Calu3 (cell line): ENCODE results near the gene KIAA0930. TPM values are rescaled to one million over a fixed set of nuclear protein-coding genes. Genes with fewer than 3 reads are reported as not detected.

ENCODE experiments used
- BruUV-seq: library from RNA; stranded (reverse); fragments of 400-500 nt; replicated peaks from 2 replicates; lab custom pipeline; 2021; lab: Mats Ljungman, UMichigan
- CTCF ChIA-PET: fragments of 300-600 bp; sonication (Branson Sonifier 250); formaldehyde crosslinking; loops from one replicate; lab custom pipeline; 2022; ENCODE audit warnings: antibody characterized with exemption; lab: Charles Lee
- DNase-seq: peaks from one replicate; pipeline ENCODE4 v3.0.0; 2022
- H3K27ac Mint-ChIP-seq: one replicate; pipeline ENCODE4 v1.8.0; 2022; ENCODE audit warnings: mixed read lengths; ENCODE audit not compliant: unreplicated experiment
- H3K27me3 Mint-ChIP-seq: one replicate; pipeline ENCODE4 v1.8.0; 2022; ENCODE audit warnings: mixed read lengths; ENCODE audit not compliant: unreplicated experiment
- H3K36me3 Mint-ChIP-seq: one replicate; pipeline ENCODE4 v1.8.0; 2022; ENCODE audit warnings: mild to moderate bottlenecking, moderate library complexity, mixed read lengths; ENCODE audit not compliant: insufficient read depth, unreplicated experiment
- H3K4me1 Mint-ChIP-seq: one replicate; pipeline ENCODE4 v1.8.0; 2022; ENCODE audit warnings: mild to moderate bottlenecking, low read depth, mixed read lengths; ENCODE audit not compliant: unreplicated experiment
- H3K4me3 Mint-ChIP-seq: one replicate; pipeline ENCODE4 v1.8.0; 2022; ENCODE audit warnings: mild to moderate bottlenecking, low read depth, moderate library complexity, mixed read lengths; ENCODE audit not compliant: unreplicated experiment
- H3K9me3 Mint-ChIP-seq: one replicate; pipeline ENCODE4 v1.8.0; 2022; ENCODE audit warnings: low read depth, mixed read lengths; ENCODE audit not compliant: unreplicated experiment
- CTCF ChIP-seq: fragments of 200-600 bp; IDR thresholded peaks from one replicate; pipeline ENCODE4 v1.8.0; 2022; ENCODE audit warnings: antibody characterized with exemption; ENCODE audit not compliant: unreplicated experiment
- intact Hi-C: fragments of 100-400 bp; cut with micrococcal nuclease; formaldehyde crosslinking; loops from one replicate; pipeline ENCODE4 v1.10.0; 2022; ENCODE audit not compliant: unreplicated experiment
- total RNA-seq: library from RNA; stranded (reverse); gene quantifications from 2 replicates; pipeline ENCODE4 v1.2.3, GENCODE V29; 2022

KIAA0930 gene
- total RNA-seq, 1 experiment from 2014 or later: 56.8 TPM

DNA sequence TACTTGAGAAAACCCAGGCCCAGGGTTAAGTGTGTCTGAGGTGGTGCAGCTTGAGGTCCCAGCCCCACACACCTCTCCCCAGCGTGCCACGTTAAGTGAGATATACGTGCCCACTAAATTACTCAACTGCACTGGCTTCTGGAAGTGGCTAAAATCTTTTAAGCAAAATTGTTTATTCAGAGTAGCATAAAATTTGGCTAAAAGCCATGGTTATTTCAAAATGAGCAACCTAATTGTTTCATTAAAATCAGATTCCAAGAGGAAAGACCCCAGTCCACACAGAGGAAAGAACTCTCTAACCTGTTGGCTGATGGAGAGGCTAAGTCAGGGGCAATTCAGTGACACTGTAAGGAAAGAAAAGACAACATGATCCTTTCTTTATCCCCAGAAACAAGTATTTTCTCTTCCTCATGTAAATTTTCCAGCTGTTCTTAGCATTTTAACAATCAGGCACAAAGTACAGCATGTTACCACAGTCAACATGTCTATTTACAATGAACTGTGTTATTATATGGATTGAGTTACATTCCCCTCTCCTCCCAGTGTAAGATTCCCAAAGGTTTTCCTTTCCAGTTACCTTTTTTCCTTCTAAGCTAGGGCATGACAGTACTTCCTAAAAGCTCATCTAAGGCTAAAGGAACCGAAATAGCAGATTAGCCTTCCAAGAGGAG, 50.4 kb downstream of the KIAA0930 start:
- CTCF ChIA-PET: no interaction called here
- H3K4me1 Mint-ChIP-seq: no peaks in the 10 kb centered on the region
- H3K36me3 Mint-ChIP-seq: peaks cover 23% of the 10 kb centered on the region
- no peak for DNase-seq
- BruUV-seq: no TSS peak
- no peak for TF ChIP-seq CTCF
- intact Hi-C loops: no loop called here
- no peaks in the 10 kb centered on the region for H3K9me3 Mint-ChIP-seq
- H3K27ac Mint-ChIP-seq: no peak overlapping the region
- no peak overlapping the region for H3K4me3 Mint-ChIP-seq
- H3K27me3 Mint-ChIP-seq: no peaks in the 10 kb centered on the region

- H3K27ac Mint-ChIP-seq: no peak overlapping the region
- no peak for DNase-seq
- TF ChIP-seq CTCF: no peak
- CTCF ChIA-PET: no interaction called here
- no peaks in the 10 kb centered on the region for H3K4me1 Mint-ChIP-seq
- H3K4me3 Mint-ChIP-seq: no peak overlapping the region
- intact Hi-C loops: no loop called here
- no peaks in the 10 kb centered on the region for H3K27me3 Mint-ChIP-seq
- no TSS peak for BruUV-seq
- peaks cover 32% of the 10 kb centered on the region for H3K36me3 Mint-ChIP-seq
- no peaks in the 10 kb centered on the region for H3K9me3 Mint-ChIP-seq
These were observed 51.9 kb downstream of the KIAA0930 start for GRCh38 chr22:45188779-45189178.

DNA sequence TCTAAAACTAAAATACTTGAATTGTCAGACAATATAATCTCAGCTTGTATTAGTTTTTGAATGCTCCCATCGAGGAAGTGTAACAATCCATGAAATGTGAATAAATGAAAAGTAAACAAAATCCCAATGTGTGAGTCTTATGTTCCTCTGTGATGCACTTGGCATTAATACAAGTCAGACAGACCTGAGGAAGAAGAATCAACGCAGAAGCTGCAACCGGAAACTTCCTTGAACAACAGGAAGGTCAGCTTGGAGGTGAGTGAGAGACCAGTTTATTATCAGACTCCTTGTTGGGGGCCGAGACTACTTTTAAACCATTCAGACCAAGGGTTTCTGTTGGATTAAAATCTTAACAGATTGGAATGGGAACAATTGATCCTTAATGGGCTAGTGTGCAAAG, 52.8 kb downstream of the KIAA0930 start:
- H3K4me3 Mint-ChIP-seq: no peak overlapping the region
- BruUV-seq: no TSS peak
- H3K27ac Mint-ChIP-seq: no peak overlapping the region
- TF ChIP-seq CTCF: no peak
- CTCF ChIA-PET: no interaction called here
- H3K9me3 Mint-ChIP-seq: no peaks in the 10 kb centered on the region
- H3K27me3 Mint-ChIP-seq: no peaks in the 10 kb centered on the region
- H3K4me1 Mint-ChIP-seq: no peaks in the 10 kb centered on the region
- peaks cover 41% of the 10 kb centered on the region for H3K36me3 Mint-ChIP-seq
- DNase-seq: no peak
- intact Hi-C loops: no loop called here

DNA sequence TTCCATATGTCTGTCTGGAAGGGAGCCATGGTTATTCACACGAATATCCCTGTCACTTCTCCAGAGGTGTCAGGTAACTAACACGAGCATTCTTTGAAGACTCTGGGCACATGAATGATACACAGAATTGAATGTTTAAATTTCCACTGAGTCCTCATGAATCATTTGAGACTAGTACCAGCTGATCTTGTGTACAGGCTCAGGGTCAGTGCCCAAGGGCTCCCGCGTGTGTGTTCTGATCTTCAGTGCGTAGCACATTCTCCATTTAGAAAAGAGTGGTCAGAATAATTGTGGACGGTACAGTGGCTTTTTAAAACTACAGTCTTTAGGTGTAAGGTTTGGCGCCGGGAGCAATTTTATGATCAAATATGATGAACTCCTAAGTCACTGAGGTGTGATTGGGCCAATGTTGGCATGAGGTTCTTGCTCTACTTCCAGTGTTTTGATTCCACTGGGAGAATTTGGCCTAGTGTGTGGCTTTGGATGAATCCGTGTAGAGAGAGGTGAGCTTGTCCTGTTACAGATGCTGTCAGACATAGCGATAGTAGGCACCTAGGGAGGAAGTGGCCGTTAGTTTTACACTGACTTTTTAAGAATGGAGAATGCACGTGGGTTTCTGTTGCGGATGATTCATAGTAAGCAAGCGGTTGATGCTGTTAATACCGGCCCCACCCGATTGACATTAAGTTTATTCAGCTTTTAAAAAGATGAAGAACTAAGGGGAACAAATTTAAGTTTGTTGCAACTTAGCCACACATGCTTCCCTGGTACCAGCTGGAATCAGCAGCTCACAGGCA, 54.8 kb downstream of the KIAA0930 start:
- Mint-ChIP-seq H3K27ac (peak overlapping the region; percentile 46), H3K36me3 (peaks cover 55% of the 10 kb centered on the region), H3K9me3 (no peaks in the 10 kb centered on the region), H3K27me3 (no peaks in the 10 kb centered on the region), H3K4me3 (no peak overlapping the region), H3K4me1 (no peaks in the 10 kb centered on the region)
- no TSS peak for BruUV-seq
- no peak for DNase-seq
- CTCF ChIA-PET: no interaction called here
- TF ChIP-seq CTCF: no peak
- intact Hi-C loops: no loop called here
